GM18519 (cell line): Measurements from ENCODE around the gene FAM3D.
"Not testable (repeated sequence)": the region's sequence is repeated elsewhere in the genome, so short reads cannot be mapped to it uniquely, and the experiment has no call there.

Experiments used
- ATAC-seq: cut with Tn5 transposase; IDR thresholded peaks from one replicate; pipeline ENCODE4 v1.9.1; 2021; ENCODE audit warnings: mild to moderate bottlenecking, moderate library complexity; ENCODE audit not compliant: unreplicated experiment, low FRiP score

FAM3D gene

GRCh38 chr3:58666683-58667082 lies at the start of gene FAM3D:
FAM3D (minus strand) TSS chr3:58666774; CDS start chr3:58655563, 11,211 bp downstream.
- no peak for ATAC-seq

GRCh38 chr3:58713715-58714401 lies 47.3 kb upstream of the FAM3D start:
- no peak for ATAC-seq

GRCh38 chr3:58711871-58712270 lies 45.3 kb upstream of the FAM3D start:
- no peak for ATAC-seq

GRCh38 chr3:58708983-58709382 lies 42.4 kb upstream of the FAM3D start:
- not testable (repeated sequence) for ATAC-seq

- ATAC-seq = no peak
These were observed 41.7 kb upstream of the FAM3D start for GRCh38 chr3:58708116-58708791.

- ATAC-seq = no peak
These were observed 40.9 kb upstream of the FAM3D start for GRCh38 chr3:58707390-58707930.

GRCh38 chr3:58706395-58707167 lies 40.0 kb upstream of the FAM3D start:
- no peak for ATAC-seq

GRCh38 chr3:58704745-58705144 lies 38.2 kb upstream of the FAM3D start:
- no peak for ATAC-seq

GRCh38 chr3:58704304-58704703 lies 37.7 kb upstream of the FAM3D start:
- not testable (repeated sequence) for ATAC-seq

GRCh38 chr3:58698246-58698645 lies 31.7 kb upstream of the FAM3D start:
- ATAC-seq = no peak

GRCh38 chr3:58697561-58697960 lies 31.0 kb upstream of the FAM3D start:
- no peak for ATAC-seq

GRCh38 chr3:58696813-58697212 lies 30.2 kb upstream of the FAM3D start:
- not testable (repeated sequence) for ATAC-seq

- ATAC-seq = no peak
These were observed 29.5 kb upstream of the FAM3D start for GRCh38 chr3:58696093-58696492.

GRCh38 chr3:58695284-58695683 lies 28.7 kb upstream of the FAM3D start:
- not testable (repeated sequence) for ATAC-seq

GRCh38 chr3:58693940-58694850 lies 27.6 kb upstream of the FAM3D start:
- no peak for ATAC-seq

- ATAC-seq = no peak
These were observed 25.9 kb upstream of the FAM3D start for GRCh38 chr3:58692484-58692883.

- no peak for ATAC-seq
These were observed 25.4 kb upstream of the FAM3D start for GRCh38 chr3:58691997-58692396.

- ATAC-seq = no peak
These were observed 23.9 kb upstream of the FAM3D start for GRCh38 chr3:58690490-58690889.

- ATAC-seq = no peak
These were observed 22.0 kb upstream of the FAM3D start for GRCh38 chr3:58688574-58688973.

GRCh38 chr3:58686847-58687246 lies 20.3 kb upstream of the FAM3D start:
- no peak for ATAC-seq
